Activated T-cell treated with anti-CD3 and anti-CD28 coated beads, Interleukin-2, amount 50 U/mL, for 48 hours (primary cell): Measurements from ENCODE around the gene GLS.
"Not testable (repeated sequence)": the region's sequence is repeated elsewhere in the genome, so short reads cannot be mapped to it uniquely, and the experiment has no call there.

Source experiments
- DNase-seq, 2 experiments: peaks; one replicate each; pipeline ENCODE4 v3.0.0-alpha.2; 2020

The GLS gene

GRCh38 chr2:190973726-190974628 lies 93.4 kb downstream of the GLS start:
- DNase-seq, result no peak

- no peak for DNase-seq
Measured at GRCh38 chr2:190974629-190975361, 94.2 kb downstream of the GLS start.

GRCh38 chr2:190976521-190976920 lies 95.9 kb downstream of the GLS start:
- no peak for DNase-seq

GRCh38 chr2:190977505-190977904 lies 96.9 kb downstream of the GLS start:
- no peak for DNase-seq

GRCh38 chr2:190978389-190979053 lies 97.9 kb downstream of the GLS start:
- no peak for DNase-seq

GRCh38 chr2:190979906-190980629 lies 99.4 kb downstream of the GLS start:
- no peak for DNase-seq

- DNase-seq, result no peak
Measured at GRCh38 chr2:190980630-190981209, 100.1 kb downstream of the GLS start.

- DNase-seq, result no peak
Measured at GRCh38 chr2:190981333-190981732, 100.7 kb downstream of the GLS start.

- no peak for DNase-seq
Measured at GRCh38 chr2:190981733-190982132, 101.1 kb downstream of the GLS start.

GRCh38 chr2:190982262-190983034 lies 101.8 kb downstream of the GLS start:
- DNase-seq, result no peak

- DNase-seq, result no peak
Measured at GRCh38 chr2:190984595-190984994, 104.0 kb downstream of the GLS start.

- DNase-seq, result no peak
Measured at GRCh38 chr2:190986221-190986953, 105.8 kb downstream of the GLS start.

- no peak for DNase-seq
Measured at GRCh38 chr2:190987116-190987515, 106.5 kb downstream of the GLS start.

GRCh38 chr2:190987938-190988337 lies 107.3 kb downstream of the GLS start:
- no peak for DNase-seq

- no peak for DNase-seq
Measured at GRCh38 chr2:190988910-190989309, 108.3 kb downstream of the GLS start.

- no peak for DNase-seq
Measured at GRCh38 chr2:190990132-190990531, 109.5 kb downstream of the GLS start.

- no peak for DNase-seq
Measured at GRCh38 chr2:190993292-190993643, 112.6 kb downstream of the GLS start.

- DNase-seq, result no peak
Measured at GRCh38 chr2:190994148-190994547, 113.5 kb downstream of the GLS start.

GRCh38 chr2:190995315-190995714 lies 114.7 kb downstream of the GLS start:
- DNase-seq, result not testable (repeated sequence)

GRCh38 chr2:190996338-190996946 lies 115.8 kb downstream of the GLS start:
- DNase-seq, result no peak

GRCh38 chr2:190996947-190997346 lies 116.3 kb downstream of the GLS start:
- DNase-seq, result no peak
